HEK293 (cell line): Measurements from ENCODE around the gene SMPDL3A.

Experiments used
- CTCF ChIA-PET: fragments of 350-600 bp; formaldehyde crosslinking; extraction: SDS; loops from one replicate; lab custom pipeline; 2021; ENCODE audit warnings: antibody characterized with exemption; lab: Yijun Ruan, JAX
- POLR2A ChIA-PET: fragments of 300-600 bp; formaldehyde crosslinking; extraction: SDS; loops from one replicate; lab custom pipeline; 2020; ENCODE audit warnings: antibody characterized with exemption, inconsistent platforms; lab: Yijun Ruan, JAX
- H3K27ac ChIP-seq: fragments of 200-500 bp; sonication (Bioruptor generic); 2 replicates; pipeline ENCODE4 v1.5.1; 2014; ENCODE audit warnings: low read depth, low read length, control low read depth, inconsistent platforms; ENCODE audit errors: extremely low read depth
- H3K36me3 ChIP-seq, 2 experiments: fragments of 200-500 bp in 1 of 2; sonication (Bioruptor generic) in 1 of 2; 1 replicate in 1 of 2; 2 replicates in 1 of 2; pipeline ENCODE4 v1.5.1; 2014 to 2017; ENCODE audit warnings: inconsistent platforms in 2 of 2, low read length in 2 of 2; ENCODE audit not compliant: control insufficient read depth in 2 of 2, insufficient read depth in 1 of 2
- H3K4me1 ChIP-seq: fragments of 200-500 bp; sonication (Bioruptor generic); 2 replicates; pipeline ENCODE4 v1.5.1; 2014; ENCODE audit warnings: mild to moderate bottlenecking, low read length, inconsistent platforms; ENCODE audit not compliant: control insufficient read depth, insufficient read depth
- H3K4me3 ChIP-seq: 2 replicates; pipeline ENCODE4 v1.5.1; 2011; ENCODE audit warnings: low read depth, mild to moderate bottlenecking, control low read depth, low read length, moderate library complexity
- H3K9me3 ChIP-seq: fragments of 200-500 bp; sonication (Bioruptor generic); 2 replicates; pipeline ENCODE4 v1.5.1; 2014; ENCODE audit warnings: low read depth, low read length, inconsistent platforms; ENCODE audit not compliant: control insufficient read depth, insufficient read depth
- HIC1 ChIP-seq: fragments of 450-650 bp; formaldehyde crosslinking; IDR thresholded peaks from 2 replicates; pipeline ENCODE4 v1.5.1; 2016; ENCODE audit warnings: missing biosample characterization, missing genetic modification characterization
- PRDM10 ChIP-seq: fragments of 450-650 bp; formaldehyde crosslinking; IDR thresholded peaks from 2 replicates; pipeline ENCODE4 v1.5.1; 2016; ENCODE audit warnings: missing biosample characterization, missing genetic modification characterization
- SCRT2 ChIP-seq: fragments of 450-650 bp; formaldehyde crosslinking; IDR thresholded peaks from 2 replicates; pipeline ENCODE4 v1.5.1; 2016; ENCODE audit warnings: missing biosample characterization, missing genetic modification characterization
- ZBTB49 ChIP-seq: fragments of 450-650 bp; formaldehyde crosslinking; IDR thresholded peaks from 2 replicates; pipeline ENCODE4 v1.5.1; 2016; ENCODE audit warnings: missing biosample characterization, missing genetic modification characterization, low read depth
- ZBTB8A ChIP-seq: fragments of 450-650 bp; formaldehyde crosslinking; IDR thresholded peaks from 2 replicates; pipeline ENCODE4 v1.5.1; 2016; ENCODE audit warnings: missing biosample characterization, missing genetic modification characterization
- ZNF10 ChIP-seq: fragments of 450-650 bp; formaldehyde crosslinking; IDR thresholded peaks from 2 replicates; pipeline ENCODE4 v1.5.1; 2017; ENCODE audit warnings: missing biosample characterization, missing genetic modification characterization
- ZNF174 ChIP-seq: fragments of 450-650 bp; formaldehyde crosslinking; IDR thresholded peaks from 2 replicates; pipeline ENCODE4 v1.5.0; 2017; ENCODE audit warnings: missing biosample characterization, mild to moderate bottlenecking, missing genetic modification characterization
- ZNF211 ChIP-seq: fragments of 450-650 bp; formaldehyde crosslinking; IDR thresholded peaks from 2 replicates; pipeline ENCODE4 v1.5.1; 2016; ENCODE audit warnings: low read depth, missing biosample characterization, missing genetic modification characterization
- ZNF214 ChIP-seq: fragments of 450-650 bp; formaldehyde crosslinking; IDR thresholded peaks from 2 replicates; pipeline ENCODE4 v1.5.1; 2017; ENCODE audit warnings: missing biosample characterization, mild to moderate bottlenecking, missing genetic modification characterization, borderline replicate concordance
- ZNF280C ChIP-seq: fragments of 450-650 bp; formaldehyde crosslinking; IDR thresholded peaks from 2 replicates; pipeline ENCODE4 v1.5.1; 2016; ENCODE audit warnings: missing biosample characterization, missing genetic modification characterization
- ZNF37A ChIP-seq: fragments of 450-650 bp; IDR thresholded peaks from 2 replicates; pipeline ENCODE4 v1.5.1; 2018; ENCODE audit warnings: missing biosample characterization, missing genetic modification characterization
- ZNF488 ChIP-seq: fragments of 450-650 bp; formaldehyde crosslinking; IDR thresholded peaks from 2 replicates; pipeline ENCODE4 v1.5.1; 2016; ENCODE audit warnings: missing biosample characterization, missing genetic modification characterization
- ZNF548 ChIP-seq: fragments of 450-650 bp; formaldehyde crosslinking; IDR thresholded peaks from 2 replicates; pipeline ENCODE4 v1.5.1; 2016; ENCODE audit warnings: missing biosample characterization, missing genetic modification characterization
- ZNF621 ChIP-seq: fragments of 450-650 bp; formaldehyde crosslinking; IDR thresholded peaks from 2 replicates; pipeline ENCODE4 v1.5.1; 2017; ENCODE audit warnings: missing biosample characterization, missing genetic modification characterization
- ZNF639 ChIP-seq: fragments of 450-650 bp; formaldehyde crosslinking; IDR thresholded peaks from 2 replicates; pipeline ENCODE4 v1.5.1; 2016; ENCODE audit warnings: missing biosample characterization, missing genetic modification characterization
- ZNF645 ChIP-seq: fragments of 450-650 bp; formaldehyde crosslinking; IDR thresholded peaks from 2 replicates; pipeline ENCODE4; 2016; ENCODE audit warnings: missing biosample characterization, missing genetic modification characterization
- ZNF664 ChIP-seq: fragments of 450-650 bp; formaldehyde crosslinking; IDR thresholded peaks from 2 replicates; pipeline ENCODE4 v1.5.1; 2016; ENCODE audit warnings: missing biosample characterization, missing genetic modification characterization
- ZNF677 ChIP-seq: fragments of 450-650 bp; IDR thresholded peaks from 2 replicates; pipeline ENCODE4 v1.5.0; 2018; ENCODE audit warnings: missing biosample characterization, mild to moderate bottlenecking, missing genetic modification characterization, moderate library complexity
- ZNF837 ChIP-seq: fragments of 450-650 bp; formaldehyde crosslinking; IDR thresholded peaks from 2 replicates; pipeline ENCODE4 v1.5.1; 2016; ENCODE audit warnings: missing biosample characterization, missing genetic modification characterization
- ZNF843 ChIP-seq: fragments of 450-650 bp; formaldehyde crosslinking; IDR thresholded peaks from 2 replicates; pipeline ENCODE4 v1.5.1; 2016; ENCODE audit warnings: missing biosample characterization, missing genetic modification characterization

Gene SMPDL3A

GRCh38 chr6:122778985-122779661 is 9.9 kb upstream of the SMPDL3A start:
- no peaks in the 10 kb centered on the region for H3K36me3 ChIP-seq
- H3K4me3 ChIP-seq: no peak overlapping the region
- ChIA-PET CTCF (no interaction called here), POLR2A (interaction anchor here (1.9 kb wide), 1 partner anchor 10 kb away, joined by 5 read pairs; the partner anchor contains the start of gene SMPDL3A)
- no peak for TF ChIP-seq ZNF639 (tag by site-specific recombination)
- TF ChIP-seq ZNF211 (tag by site-specific recombination): no peak
- no peak for TF ChIP-seq ZNF837
- TF ChIP-seq PRDM10 (tag by site-specific recombination): no peak
- TF ChIP-seq SCRT2 (tag by site-specific recombination): no peak
- TF ChIP-seq ZNF664 (tag by site-specific recombination): no peak
- no peak for TF ChIP-seq ZNF677 (tag by site-specific recombination)
- TF ChIP-seq ZNF280C (tag by site-specific recombination): no peak
- no peak for TF ChIP-seq ZNF843 (tag by site-specific recombination)
- TF ChIP-seq ZNF645 (tag by site-specific recombination): no peak
- TF ChIP-seq ZNF548 (tag by site-specific recombination): no peak
- no peak for TF ChIP-seq ZNF214 (tag by site-specific recombination)
- TF ChIP-seq ZBTB49 (tag by site-specific recombination): no peak
- TF ChIP-seq ZBTB8A (tag by site-specific recombination): no peak
- TF ChIP-seq ZNF10: no peak
- TF ChIP-seq HIC1 (tag by site-specific recombination): no peak
- TF ChIP-seq ZNF488 (tag by site-specific recombination): no peak
- TF ChIP-seq ZNF37A (tag by site-specific recombination): no peak
- no peak for TF ChIP-seq ZNF174
- no peak for TF ChIP-seq ZNF621 (tag by site-specific recombination)
- H3K9me3 ChIP-seq: no peaks in the 10 kb centered on the region
- H3K27ac ChIP-seq: no peak overlapping the region
- no peaks in the 10 kb centered on the region for H3K4me1 ChIP-seq
